HFFc6 (cell line): ENCODE measurements around the gene AQP6. TPM values are rescaled to one million over a fixed set of nuclear protein-coding genes. Genes with fewer than 3 reads are reported as not detected.

ENCODE experiments used
- DNase-seq: peaks from one replicate; pipeline ENCODE4 v3.0.0-alpha.2; 2018
- H3K27ac Mint-ChIP-seq: 2 replicates; pipeline ENCODE4 v1.8.0; 2020; ENCODE audit warnings: mild to moderate bottlenecking, mixed read lengths
- H3K27me3 Mint-ChIP-seq: 2 replicates; pipeline ENCODE4 v1.8.0; 2021; ENCODE audit warnings: mild to moderate bottlenecking, moderate library complexity, mixed read lengths; ENCODE audit not compliant: insufficient read depth
- H3K36me3 Mint-ChIP-seq: 2 replicates; pipeline ENCODE4 v1.8.0; 2021; ENCODE audit warnings: low read depth, mixed read lengths
- H3K4me1 Mint-ChIP-seq: 2 replicates; pipeline ENCODE4 v1.8.0; 2020; ENCODE audit warnings: low read depth, mixed read lengths
- H3K4me3 Mint-ChIP-seq: 2 replicates; pipeline ENCODE4 v1.8.0; 2020; ENCODE audit warnings: mild to moderate bottlenecking, moderate library complexity, mixed read lengths
- H3K9me3 Mint-ChIP-seq: 2 replicates; pipeline ENCODE4 v1.8.0; 2020; ENCODE audit warnings: mild to moderate bottlenecking, mixed read lengths
- total RNA-seq, 6 experiments: library from RNA; stranded (reverse); fragmentation: NEBNext Ultra II Directional; extraction: Animal tissue kit (Norgen Biotek cat#: 25700); gene quantifications; 2 replicates in 1 of 6; 3 replicates in 5 of 6; pipeline ENCODE4 v1.2.3, GENCODE V29; 2021
- TF ChIP-seq, protein P1 (sequence below): fragments of 200-600 bp; sonication (generic); IDR thresholded peaks from 2 replicates; pipeline ENCODE4 v1.5.0; 2021; ENCODE audit warnings: antibody characterized with exemption, mild to moderate bottlenecking

The AQP6 gene
- total RNA-seq, 6 experiments from 2014 or later, result not detected

DNA sequence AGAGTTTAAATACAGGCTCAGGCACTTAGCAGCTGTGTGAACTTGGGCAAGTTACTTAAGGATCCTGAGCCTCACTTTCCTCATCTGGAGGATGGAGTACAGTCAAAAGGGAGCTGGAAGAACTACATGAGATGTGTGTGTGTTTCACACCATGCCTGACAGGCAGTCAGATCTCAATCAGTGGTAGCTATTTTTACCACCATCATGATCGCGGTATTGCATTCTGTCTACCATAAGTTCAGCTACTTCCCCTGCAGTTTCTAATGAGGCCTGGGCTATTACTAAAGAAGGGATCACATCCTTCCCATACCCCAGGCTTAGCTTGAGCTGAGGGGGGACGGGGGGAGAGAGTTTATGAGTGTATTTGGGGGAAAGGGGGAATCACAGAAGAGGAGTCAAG is 7.0 kb downstream of the AQP6 start:
- DNase-seq, result no peak
- Mint-ChIP-seq H3K27ac (no peak overlapping the region), H3K4me1 (peaks cover 27% of the 10 kb centered on the region), H3K4me3 (no peak overlapping the region), H3K36me3 (no peaks in the 10 kb centered on the region), H3K27me3 (no peaks in the 10 kb centered on the region), H3K9me3 (no peaks in the 10 kb centered on the region)
- TF ChIP-seq, protein P1, sequence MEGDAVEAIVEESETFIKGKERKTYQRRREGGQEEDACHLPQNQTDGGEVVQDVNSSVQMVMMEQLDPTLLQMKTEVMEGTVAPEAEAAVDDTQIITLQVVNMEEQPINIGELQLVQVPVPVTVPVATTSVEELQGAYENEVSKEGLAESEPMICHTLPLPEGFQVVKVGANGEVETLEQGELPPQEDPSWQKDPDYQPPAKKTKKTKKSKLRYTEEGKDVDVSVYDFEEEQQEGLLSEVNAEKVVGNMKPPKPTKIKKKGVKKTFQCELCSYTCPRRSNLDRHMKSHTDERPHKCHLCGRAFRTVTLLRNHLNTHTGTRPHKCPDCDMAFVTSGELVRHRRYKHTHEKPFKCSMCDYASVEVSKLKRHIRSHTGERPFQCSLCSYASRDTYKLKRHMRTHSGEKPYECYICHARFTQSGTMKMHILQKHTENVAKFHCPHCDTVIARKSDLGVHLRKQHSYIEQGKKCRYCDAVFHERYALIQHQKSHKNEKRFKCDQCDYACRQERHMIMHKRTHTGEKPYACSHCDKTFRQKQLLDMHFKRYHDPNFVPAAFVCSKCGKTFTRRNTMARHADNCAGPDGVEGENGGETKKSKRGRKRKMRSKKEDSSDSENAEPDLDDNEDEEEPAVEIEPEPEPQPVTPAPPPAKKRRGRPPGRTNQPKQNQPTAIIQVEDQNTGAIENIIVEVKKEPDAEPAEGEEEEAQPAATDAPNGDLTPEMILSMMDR, result no peak

DNA sequence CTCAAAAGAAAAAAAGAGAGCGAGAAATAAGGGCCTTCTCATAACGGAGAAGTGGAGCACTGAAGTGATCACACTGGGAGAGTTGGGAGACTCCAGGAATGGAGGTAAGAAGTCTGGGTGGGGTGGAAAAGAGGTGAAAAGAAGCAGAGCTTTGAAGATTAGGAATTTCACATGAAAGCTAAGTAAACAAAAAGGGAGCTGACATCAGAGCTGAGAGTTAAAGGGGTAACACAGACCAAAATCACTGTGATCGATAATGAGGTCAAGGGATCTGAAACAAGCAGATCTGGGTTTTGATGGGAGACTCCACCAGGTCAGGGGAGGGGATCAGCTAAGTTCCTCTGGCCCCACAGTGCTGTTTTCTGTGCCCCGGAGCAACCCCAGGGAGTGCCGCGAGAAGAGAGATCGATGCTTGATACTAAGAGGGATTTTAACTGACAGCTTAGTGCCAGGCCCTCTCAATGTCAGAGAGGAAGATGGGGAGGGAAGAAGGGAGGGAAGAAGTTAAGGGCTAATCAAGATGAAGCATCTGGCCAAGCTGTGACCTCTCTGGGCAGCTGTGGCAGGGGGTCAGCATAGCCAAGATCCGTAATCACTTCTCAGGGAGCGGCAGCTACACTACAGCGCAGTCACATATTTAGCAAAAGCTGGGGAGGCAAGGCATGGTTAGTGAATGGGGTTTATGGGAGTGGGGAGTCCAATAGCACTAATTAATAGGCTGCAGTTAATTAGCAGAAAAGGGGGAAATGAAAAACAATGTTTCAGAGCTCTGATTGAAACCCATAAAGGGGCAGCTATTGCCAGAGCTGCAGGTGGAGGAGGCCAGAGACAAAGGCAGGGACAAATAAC is 8.0 kb downstream of the AQP6 start:
- H3K4me3 Mint-ChIP-seq, result no peak overlapping the region

DNA sequence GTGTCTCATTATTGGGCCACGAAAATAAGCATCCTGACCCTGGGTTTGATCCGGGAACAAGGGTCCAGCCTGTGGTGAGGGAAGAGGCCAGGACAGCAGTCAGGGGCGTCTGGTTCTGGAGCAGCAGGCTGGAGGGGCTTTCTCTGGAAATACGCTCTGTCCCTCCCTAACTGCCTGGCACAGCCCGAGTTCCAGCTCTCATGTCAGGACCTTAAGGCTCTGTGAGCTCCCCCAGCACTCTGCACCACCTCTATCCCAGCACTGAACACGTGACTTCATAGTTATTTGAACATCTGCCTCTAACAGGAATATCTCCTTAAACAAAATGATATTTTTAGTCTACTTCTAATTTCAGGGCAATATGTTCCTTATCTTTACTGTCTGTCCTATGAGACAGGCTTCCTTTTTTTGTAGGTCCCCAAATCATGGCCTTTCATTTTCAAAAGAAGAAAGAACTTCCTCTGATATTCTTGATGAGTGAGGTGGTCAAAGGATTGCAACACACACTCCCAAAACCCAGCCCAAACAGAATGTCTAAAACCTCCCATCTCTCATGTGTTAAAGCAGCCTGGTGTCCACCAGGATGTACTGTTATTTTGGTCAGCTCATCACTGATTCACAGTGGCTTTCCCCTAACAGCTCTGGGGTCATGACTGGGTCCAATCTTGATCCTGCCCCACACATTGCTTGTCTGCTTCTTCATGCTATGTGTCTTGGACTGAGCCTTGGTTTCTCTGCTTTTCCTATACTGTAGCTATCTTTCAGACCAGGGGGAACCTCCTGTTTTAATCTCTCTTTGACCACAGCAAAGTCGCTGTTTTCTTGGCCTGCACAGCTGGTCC is 9.7 kb downstream of the AQP6 start:
- H3K27me3 Mint-ChIP-seq, result no peaks in the 10 kb centered on the region
- H3K4me3 Mint-ChIP-seq, result no peak overlapping the region
- peaks cover 45% of the 10 kb centered on the region for H3K4me1 Mint-ChIP-seq
- H3K36me3 Mint-ChIP-seq, result no peaks in the 10 kb centered on the region
- H3K27ac Mint-ChIP-seq, result peak overlapping the region; percentile 60
- TF ChIP-seq, protein P1, result no peak
- peak; percentile 23 for DNase-seq
- no peaks in the 10 kb centered on the region for H3K9me3 Mint-ChIP-seq

More for the DNA sequence above, 8.0 kb downstream of the AQP6 start:
- H3K9me3 Mint-ChIP-seq, result no peaks in the 10 kb centered on the region
- H3K4me1 Mint-ChIP-seq, result peaks cover 36% of the 10 kb centered on the region
- no peaks in the 10 kb centered on the region for H3K36me3 Mint-ChIP-seq
- no peak overlapping the region for H3K27ac Mint-ChIP-seq
- H3K27me3 Mint-ChIP-seq, result no peaks in the 10 kb centered on the region
- no peak for DNase-seq
- TF ChIP-seq, protein P1, result no peak

DNA sequence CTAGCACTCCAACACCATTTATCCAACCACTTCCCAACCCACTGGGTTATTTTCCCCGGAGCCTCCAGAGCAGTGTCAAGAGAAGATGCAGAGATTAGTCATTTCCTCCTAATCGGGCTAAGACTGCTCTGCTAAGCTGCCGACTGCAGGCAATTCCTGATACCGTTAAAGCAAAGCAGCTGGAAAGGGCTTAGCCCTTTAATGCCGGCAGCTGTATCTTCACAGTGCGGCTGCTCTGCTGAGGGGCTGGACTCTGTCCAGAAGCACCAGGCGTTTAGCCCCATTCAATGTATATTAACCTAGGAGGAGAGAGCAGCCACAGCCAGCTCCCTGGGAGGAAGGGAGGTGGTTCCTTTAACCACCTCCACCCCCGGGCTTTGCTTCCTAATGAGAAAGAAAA is 11.1 kb downstream of the AQP6 start:
- no peaks in the 10 kb centered on the region for H3K27me3 Mint-ChIP-seq
- no peaks in the 10 kb centered on the region for H3K9me3 Mint-ChIP-seq
- TF ChIP-seq, protein P1, result no peak; the same call in none of the 2 replicates
- H3K27ac Mint-ChIP-seq, result peak overlapping the region; percentile 87
- peaks cover 45% of the 10 kb centered on the region for H3K4me1 Mint-ChIP-seq
- H3K4me3 Mint-ChIP-seq, result peak overlapping the region; percentile 65
- peak; percentile 82 for DNase-seq
- peaks cover 6% of the 10 kb centered on the region; the same call in 1 of the 2 replicates for H3K36me3 Mint-ChIP-seq

DNA sequence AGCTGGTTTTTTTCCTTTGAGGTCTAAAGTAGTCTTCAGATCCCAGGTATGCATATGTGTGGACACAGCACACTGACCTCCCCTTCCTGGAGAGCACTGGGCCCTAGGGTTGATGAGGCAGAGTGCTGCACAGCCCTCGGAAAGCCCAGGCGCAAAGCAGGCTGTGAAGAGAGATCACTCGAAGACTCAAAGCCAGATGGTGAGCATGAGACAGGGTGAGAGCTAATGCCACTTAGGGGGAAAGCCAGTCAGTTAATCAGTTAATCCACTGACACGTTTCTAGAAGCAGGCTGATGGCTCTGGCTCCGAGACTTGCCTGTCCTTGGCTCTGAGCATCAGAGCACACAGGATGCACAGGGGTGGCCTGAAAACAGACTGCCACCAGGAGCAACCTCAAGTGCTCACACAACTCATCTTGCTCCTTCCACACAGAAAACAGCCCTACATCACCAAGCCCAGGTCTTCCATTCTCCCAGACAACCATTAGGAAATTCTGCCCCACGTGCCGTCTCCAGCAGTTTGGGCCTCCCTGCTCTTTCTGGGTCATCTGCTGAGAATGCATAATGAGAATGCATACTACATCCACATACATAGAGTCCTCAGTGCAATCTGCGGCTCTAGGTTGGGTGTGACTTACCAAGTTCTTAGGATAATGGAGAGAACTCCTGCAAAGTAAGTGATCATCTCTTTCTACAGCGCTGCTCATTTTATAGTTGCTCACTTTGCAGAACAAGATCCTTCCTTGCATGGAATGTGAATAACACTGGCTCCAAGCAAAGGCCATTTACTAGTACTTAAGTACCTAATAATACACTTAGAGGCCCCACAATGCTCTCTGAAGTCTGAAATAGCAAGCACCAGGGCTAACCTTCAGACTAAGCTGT is 12.0 kb downstream of the AQP6 start:
- no peaks in the 10 kb centered on the region for H3K9me3 Mint-ChIP-seq
- peaks cover 9% of the 10 kb centered on the region; the same call in 1 of the 2 replicates for H3K36me3 Mint-ChIP-seq
- peaks cover 45% of the 10 kb centered on the region for H3K4me1 Mint-ChIP-seq
- H3K27me3 Mint-ChIP-seq, result no peaks in the 10 kb centered on the region
- no peak for DNase-seq
- peak overlapping the region; percentile 87 for H3K27ac Mint-ChIP-seq
- TF ChIP-seq, protein P1, result no peak
- 0 out of 2 replicates have a peak overlapping the region, but pooled peaks have one; percentile 13 for H3K4me3 Mint-ChIP-seq
